Measurements from ENCODE around the gene CRIM1. TPM values are rescaled to one million over a fixed set of nuclear protein-coding genes. Genes with fewer than 3 reads are reported as not detected.

CRIM1 gene
- total and polyA plus RNA-seq, 7 donors, result 3.0 to 148 (median 55.6) TPM

GRCh38 chr2:36535099-36535498 is 179.5 kb downstream of the CRIM1 start:
- intact Hi-C loops (cut with DNase I), result no loop called here
- H3K4me3 ChIP-seq, result no peak overlapping the region
- H3K27ac ChIP-seq, result no peak overlapping the region
- H3K4me1 ChIP-seq, result peaks cover 0 to 12% (median 10%) of the 10 kb centered on the region in 4 donors
- DNase-seq, result no peak
- WGBS, 2 donors, result 91 to 93% methylated on average over 2 of the region's 2 CpGs
- no peak for TF ChIP-seq EP300 (IDR thresholded peaks at IDR 0.05)
- TF ChIP-seq, protein P1, sequence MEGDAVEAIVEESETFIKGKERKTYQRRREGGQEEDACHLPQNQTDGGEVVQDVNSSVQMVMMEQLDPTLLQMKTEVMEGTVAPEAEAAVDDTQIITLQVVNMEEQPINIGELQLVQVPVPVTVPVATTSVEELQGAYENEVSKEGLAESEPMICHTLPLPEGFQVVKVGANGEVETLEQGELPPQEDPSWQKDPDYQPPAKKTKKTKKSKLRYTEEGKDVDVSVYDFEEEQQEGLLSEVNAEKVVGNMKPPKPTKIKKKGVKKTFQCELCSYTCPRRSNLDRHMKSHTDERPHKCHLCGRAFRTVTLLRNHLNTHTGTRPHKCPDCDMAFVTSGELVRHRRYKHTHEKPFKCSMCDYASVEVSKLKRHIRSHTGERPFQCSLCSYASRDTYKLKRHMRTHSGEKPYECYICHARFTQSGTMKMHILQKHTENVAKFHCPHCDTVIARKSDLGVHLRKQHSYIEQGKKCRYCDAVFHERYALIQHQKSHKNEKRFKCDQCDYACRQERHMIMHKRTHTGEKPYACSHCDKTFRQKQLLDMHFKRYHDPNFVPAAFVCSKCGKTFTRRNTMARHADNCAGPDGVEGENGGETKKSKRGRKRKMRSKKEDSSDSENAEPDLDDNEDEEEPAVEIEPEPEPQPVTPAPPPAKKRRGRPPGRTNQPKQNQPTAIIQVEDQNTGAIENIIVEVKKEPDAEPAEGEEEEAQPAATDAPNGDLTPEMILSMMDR (IDR thresholded peaks at IDR 0.05), result no peak
- no peak for TF ChIP-seq POLR2A (IDR thresholded peaks at IDR 0.05)
- TF ChIP-seq POLR2AphosphoS5 (IDR thresholded peaks at IDR 0.05), result no peak
- H3K36me3 ChIP-seq, result peaks cover 0 to 21% (median 13%) of the 10 kb centered on the region in 4 donors
- no peaks in the 10 kb centered on the region for H3K27me3 ChIP-seq
- no peaks in the 10 kb centered on the region for H3K9me3 ChIP-seq

DNA sequence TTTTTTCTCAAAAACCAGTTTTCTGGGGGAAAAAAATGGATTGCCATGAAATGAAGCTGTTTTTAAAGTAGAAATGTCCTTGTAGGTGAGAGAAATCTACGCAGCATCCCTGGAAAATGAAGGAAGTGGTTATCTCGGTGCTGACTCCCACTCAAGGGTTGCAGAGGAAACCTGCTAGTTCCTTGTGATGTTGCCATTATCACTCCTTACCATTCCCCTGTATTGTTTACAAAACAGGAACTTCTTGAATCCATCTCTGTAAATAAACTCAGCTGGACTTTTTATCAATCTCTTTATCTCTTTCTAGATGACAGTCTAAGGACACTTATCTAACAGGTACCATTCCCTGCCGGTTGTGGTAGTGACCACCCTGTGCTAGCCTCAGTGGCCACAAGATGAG is 181.2 kb downstream of the CRIM1 start:
- Histone ChIP-seq H3K27me3 (no peaks in the 10 kb centered on the region), H3K4me1 (peaks cover 0 to 12% (median 10%) of the 10 kb centered on the region in 4 donors), H3K36me3 (peaks cover 0 to 27% (median 13%) of the 10 kb centered on the region in 4 donors), H3K9me3 (no peaks in the 10 kb centered on the region), H3K27ac (no peak overlapping the region), H3K4me3 (no peak overlapping the region)
- DNase-seq, result no peak
- intact Hi-C loops (cut with DNase I), result no loop called here
- TF ChIP-seq EP300 (IDR thresholded peaks at IDR 0.05), result no peak
- TF ChIP-seq, protein P1 (IDR thresholded peaks at IDR 0.05), result no peak
- TF ChIP-seq POLR2A (IDR thresholded peaks at IDR 0.05), result no peak
- 87% methylated on average over 3 of the region's 3 CpGs for WGBS, 2 donors

GRCh38 chr2:36538335-36538734 is 182.8 kb downstream of the CRIM1 start:
- intact Hi-C loops (cut with DNase I), result no loop called here
- H3K27ac ChIP-seq, result peak overlapping the region in 2 of 4 donors; percentile 4 to 44
- no peaks in the 10 kb centered on the region for H3K9me3 ChIP-seq
- WGBS, 2 donors, result 81 to 87% methylated on average over 5 of the region's 5 CpGs
- DNase-seq, result peak; percentile 70
- H3K36me3 ChIP-seq, result peaks cover 0 to 42% (median 13%) of the 10 kb centered on the region in 4 donors
- H3K4me1 ChIP-seq, result peaks cover 0 to 12% (median 10%) of the 10 kb centered on the region in 4 donors
- TF ChIP-seq POLR2A (IDR thresholded peaks at IDR 0.05) (no peak), POLR2AphosphoS5 (IDR thresholded peaks at IDR 0.05) (no peak), EP300 (IDR thresholded peaks at IDR 0.05) (no peak)
- TF ChIP-seq, protein P1 (IDR thresholded peaks at IDR 0.05), result no peak
- H3K4me3 ChIP-seq, result no peak overlapping the region
- no peaks in the 10 kb centered on the region for H3K27me3 ChIP-seq

DNA sequence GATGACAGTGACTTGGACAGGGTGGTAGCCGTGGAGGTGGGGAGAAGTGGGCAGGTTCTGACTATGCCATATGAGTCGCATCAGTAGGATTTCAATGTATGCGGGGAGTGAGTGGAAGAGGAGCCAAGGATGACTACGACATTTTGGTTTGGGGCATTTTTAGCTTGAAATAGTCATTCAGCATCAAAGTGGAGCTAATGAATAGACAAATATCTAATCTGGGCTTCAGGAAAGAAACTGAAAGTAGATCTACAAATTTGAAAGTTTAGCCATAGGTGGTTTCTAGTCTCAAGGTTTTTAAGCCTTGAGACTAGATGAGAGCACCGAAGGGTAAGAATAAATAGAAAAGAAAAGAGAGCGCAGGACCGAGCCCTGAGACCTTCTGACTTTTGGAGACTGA is 184.1 kb downstream of the CRIM1 start:
- H3K27me3 ChIP-seq, result no peaks in the 10 kb centered on the region
- no peak overlapping the region for H3K4me3 ChIP-seq
- H3K27ac ChIP-seq, result no peak overlapping the region
- TF ChIP-seq POLR2A (IDR thresholded peaks at IDR 0.05), result no peak
- TF ChIP-seq, protein P1 (IDR thresholded peaks at IDR 0.05), result no peak
- TF ChIP-seq POLR2AphosphoS5 (IDR thresholded peaks at IDR 0.05), result no peak
- TF ChIP-seq EP300 (IDR thresholded peaks at IDR 0.05), result no peak
- intact Hi-C loops (cut with DNase I), result no loop called here
- DNase-seq, result no peak
- H3K9me3 ChIP-seq, result no peaks in the 10 kb centered on the region
- H3K4me1 ChIP-seq, result peaks cover 0 to 15% (median 11%) of the 10 kb centered on the region in 4 donors
- WGBS, 2 donors, result 94 to 95% methylated on average over 7 of the region's 7 CpGs
- H3K36me3 ChIP-seq, result peaks cover 0 to 48% (median 13%) of the 10 kb centered on the region in 4 donors
